ENCODE data around the gene ACTL6B. TPM values are rescaled to one million over a fixed set of nuclear protein-coding genes. Genes with fewer than 3 reads are reported as not detected.
A peak's percentile ranks its signal among the peaks of the same experiment; 100 is the strongest.

ACTL6B gene
- total RNA-seq, 1 donor from 2014 or later: not detected

- Histone ChIP-seq H3K4me1 (peaks cover 13% of the 10 kb centered on the region), H3K9ac (no peak overlapping the region), H3K27ac (no peak overlapping the region), H3K4me3 (no peak overlapping the region), H3K79me2 (ENCODE audit: low read depth) (peaks cover 27% of the 10 kb centered on the region), H3K27me3 (peaks cover 20% of the 10 kb centered on the region), H4K20me1 (ENCODE audit: low read depth) (peaks cover 24% of the 10 kb centered on the region), H2AFZ (replicated peaks) (no peak overlapping the region), H3K4me2 (no peak overlapping the region), H3K36me3 (no peaks in the 10 kb centered on the region), H3K9me3 (ENCODE audit: low read depth) (no peaks in the 10 kb centered on the region), H3F3A (ENCODE audit: low read depth) (peaks cover 41% of the 10 kb centered on the region)
- Mint-ChIP-seq H3K9me3 (no peaks in the 10 kb centered on the region), H3K27ac (no peak overlapping the region), H3K4me1 (peaks cover 29% of the 10 kb centered on the region), H3K36me3 (no peaks in the 10 kb centered on the region), H3K4me3 (peak overlapping the region; percentile 86), H3K27me3 (ENCODE audit: insufficient read depth, low read depth) (peaks cover 27% of the 10 kb centered on the region)
- DNase-seq (ENCODE audit: low spot score): no peak
- TF ChIP-seq EZH2 (IDR thresholded peaks at IDR 0.05): no peak
- TF ChIP-seq, protein P1, sequence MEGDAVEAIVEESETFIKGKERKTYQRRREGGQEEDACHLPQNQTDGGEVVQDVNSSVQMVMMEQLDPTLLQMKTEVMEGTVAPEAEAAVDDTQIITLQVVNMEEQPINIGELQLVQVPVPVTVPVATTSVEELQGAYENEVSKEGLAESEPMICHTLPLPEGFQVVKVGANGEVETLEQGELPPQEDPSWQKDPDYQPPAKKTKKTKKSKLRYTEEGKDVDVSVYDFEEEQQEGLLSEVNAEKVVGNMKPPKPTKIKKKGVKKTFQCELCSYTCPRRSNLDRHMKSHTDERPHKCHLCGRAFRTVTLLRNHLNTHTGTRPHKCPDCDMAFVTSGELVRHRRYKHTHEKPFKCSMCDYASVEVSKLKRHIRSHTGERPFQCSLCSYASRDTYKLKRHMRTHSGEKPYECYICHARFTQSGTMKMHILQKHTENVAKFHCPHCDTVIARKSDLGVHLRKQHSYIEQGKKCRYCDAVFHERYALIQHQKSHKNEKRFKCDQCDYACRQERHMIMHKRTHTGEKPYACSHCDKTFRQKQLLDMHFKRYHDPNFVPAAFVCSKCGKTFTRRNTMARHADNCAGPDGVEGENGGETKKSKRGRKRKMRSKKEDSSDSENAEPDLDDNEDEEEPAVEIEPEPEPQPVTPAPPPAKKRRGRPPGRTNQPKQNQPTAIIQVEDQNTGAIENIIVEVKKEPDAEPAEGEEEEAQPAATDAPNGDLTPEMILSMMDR (IDR thresholded peaks at IDR 0.05): no peak
- TF ChIP-seq EZH2phosphoT487 (IDR thresholded peaks at IDR 0.05): no peak
These were observed 39.9 kb upstream of the ACTL6B start for GRCh38 chr7:100696123-100696521.

DNA sequence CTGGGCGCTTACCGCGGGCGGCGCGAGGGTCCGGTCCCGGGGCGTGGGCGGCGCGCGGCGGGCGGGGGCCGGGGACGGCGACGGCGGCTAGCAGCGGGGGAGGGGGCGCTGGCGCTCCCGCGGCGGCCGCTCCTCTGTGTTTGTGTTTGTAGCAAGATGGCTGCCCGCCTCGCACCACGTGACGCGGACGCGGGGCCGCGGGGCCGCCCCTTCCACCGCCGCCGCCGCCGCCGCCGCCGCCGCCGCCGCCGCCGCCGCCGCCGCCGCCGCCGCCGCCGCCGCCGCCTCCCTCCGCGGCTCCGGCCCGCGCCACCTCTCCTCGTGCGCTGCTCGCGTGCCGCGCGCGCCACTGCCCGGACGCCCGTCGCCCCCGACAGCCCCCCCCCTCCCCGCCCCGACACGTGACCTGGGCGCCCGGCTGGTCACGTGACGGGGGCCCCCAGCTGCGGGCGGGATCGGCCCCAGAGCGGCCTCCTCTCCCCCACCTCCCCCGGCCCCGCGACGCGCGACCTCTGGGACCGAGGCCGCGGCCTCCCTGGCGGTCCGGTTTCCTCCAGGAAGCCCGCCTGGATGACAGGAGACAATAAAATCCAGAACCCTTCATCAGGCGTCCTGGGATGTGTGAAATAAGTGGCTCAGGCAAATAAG lies 38.0 kb upstream of the ACTL6B start, which contains the start of gene GIGYF1:
Gene GIGYF1 (minus strand): TSS at position 153 of the 648 bp plus-strand sequence. CDS start 6,012 bp downstream, outside the sequence.
- Histone ChIP-seq H3K27me3 (peaks cover 20% of the 10 kb centered on the region), H3K9ac (peak within 1 kb of the TSS; percentile 93), H3K36me3 (no peaks in the 10 kb centered on the region), H3K4me2 (peak within 1 kb of the TSS; percentile 98), H4K20me1 (ENCODE audit: low read depth) (peaks cover 43% of the 10 kb centered on the region), H2AFZ (replicated peaks) (no peak within 1 kb of the TSS), H3K79me2 (ENCODE audit: low read depth) (peaks cover 46% of the 10 kb centered on the region), H3F3A (ENCODE audit: low read depth) (peaks cover 41% of the 10 kb centered on the region), H3K4me1 (peaks cover 21% of the 10 kb centered on the region), H3K4me3 (peak within 1 kb of the TSS; percentile 100), H3K27ac (peak within 1 kb of the TSS; percentile 85), H3K9me3 (ENCODE audit: low read depth) (no peaks in the 10 kb centered on the region)
- H3K27ac Mint-ChIP-seq: peak within 1 kb of the TSS; percentile 97
- peak; percentile 89 for DNase-seq (ENCODE audit: low spot score)
- peaks cover 34% of the 10 kb centered on the region for H3K4me1 Mint-ChIP-seq
- H3K4me3 Mint-ChIP-seq: peak within 1 kb of the TSS; percentile 99
- H3K36me3 Mint-ChIP-seq: no peaks in the 10 kb centered on the region
- no peaks in the 10 kb centered on the region for H3K9me3 Mint-ChIP-seq
- peaks cover 27% of the 10 kb centered on the region for H3K27me3 Mint-ChIP-seq (ENCODE audit: insufficient read depth, low read depth)
- TF ChIP-seq, protein P1 (IDR thresholded peaks at IDR 0.05): no peak
- TF ChIP-seq EZH2 (IDR thresholded peaks at IDR 0.05) (no peak), EZH2phosphoT487 (IDR thresholded peaks at IDR 0.05) (no peak)

DNA sequence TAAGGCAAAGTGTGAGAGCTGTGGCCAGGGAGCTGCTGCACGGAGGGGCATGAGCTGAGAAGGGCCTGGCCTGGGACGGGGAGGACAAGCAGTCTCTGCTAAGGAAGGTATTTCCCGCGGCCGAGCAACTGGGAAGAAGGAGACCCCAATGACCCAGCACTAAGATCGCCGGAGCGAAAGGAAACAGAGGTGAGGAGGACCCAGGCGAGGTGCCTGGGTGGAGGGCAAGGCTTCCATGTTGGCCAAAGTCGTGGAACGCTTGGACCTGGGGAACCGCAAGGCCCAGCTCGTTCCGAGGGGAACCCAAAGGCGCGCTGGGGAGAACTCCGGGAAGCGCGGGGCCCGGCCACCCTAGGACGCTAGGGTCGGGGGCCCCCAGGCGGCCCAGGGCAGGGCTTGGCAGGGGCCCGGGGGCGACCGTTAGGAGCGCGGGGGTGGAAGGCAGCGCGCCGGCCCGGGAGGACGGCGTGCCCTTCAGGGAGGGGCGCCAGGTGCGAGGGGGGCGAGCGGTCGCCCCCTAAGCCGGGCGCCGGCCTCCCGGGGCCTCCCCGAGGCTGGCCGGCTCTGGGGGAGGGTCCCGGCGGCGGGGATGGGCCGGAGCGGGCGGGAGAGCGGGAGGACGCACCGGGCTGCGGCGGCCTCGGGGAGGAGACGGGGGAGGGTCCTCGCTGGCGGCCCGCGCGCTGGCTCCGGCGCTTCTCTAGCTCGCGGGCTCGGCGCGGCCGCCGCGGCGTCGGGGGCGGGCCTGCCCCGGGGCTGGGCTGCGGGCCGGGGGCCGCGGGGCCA lies 37.3 kb upstream of the ACTL6B start:
- H2AFZ ChIP-seq (replicated peaks): no peak overlapping the region
- H3K4me2 ChIP-seq: peak overlapping the region; percentile 98
- H3K4me1 ChIP-seq: peaks cover 21% of the 10 kb centered on the region
- H3K79me2 ChIP-seq (ENCODE audit: low read depth): peaks cover 53% of the 10 kb centered on the region
- TF ChIP-seq EZH2phosphoT487 (IDR thresholded peaks at IDR 0.05): no peak
- TF ChIP-seq EZH2 (IDR thresholded peaks at IDR 0.05): no peak
- TF ChIP-seq, protein P1 (IDR thresholded peaks at IDR 0.05): no peak
- no peaks in the 10 kb centered on the region for H3K36me3 ChIP-seq
- peaks cover 20% of the 10 kb centered on the region for H3K27me3 ChIP-seq
- H3K27me3 Mint-ChIP-seq (ENCODE audit: insufficient read depth, low read depth): peaks cover 27% of the 10 kb centered on the region
- peaks cover 50% of the 10 kb centered on the region for H4K20me1 ChIP-seq (ENCODE audit: low read depth)
- H3K36me3 Mint-ChIP-seq: peaks cover 4% of the 10 kb centered on the region
- H3K9ac ChIP-seq: peak overlapping the region; percentile 93
- H3K9me3 ChIP-seq (ENCODE audit: low read depth): no peaks in the 10 kb centered on the region
- no peaks in the 10 kb centered on the region for H3K9me3 Mint-ChIP-seq
- peak overlapping the region; percentile 97 for H3K27ac Mint-ChIP-seq
- H3K4me3 Mint-ChIP-seq: peak overlapping the region; percentile 99
- H3F3A ChIP-seq (ENCODE audit: low read depth): peaks cover 41% of the 10 kb centered on the region
- peak overlapping the region; percentile 100 for H3K4me3 ChIP-seq
- H3K27ac ChIP-seq: peak overlapping the region; percentile 85
- DNase-seq (ENCODE audit: low spot score): peak; percentile 78
- peaks cover 41% of the 10 kb centered on the region for H3K4me1 Mint-ChIP-seq

Measured in neural progenitor cell (in vitro differentiated cells).